ENCODE results near the gene KIF21A. TPM values are rescaled to one million over a fixed set of nuclear protein-coding genes. Genes with fewer than 3 reads are reported as not detected.

Gene KIF21A
- total and polyA plus RNA-seq, 2 donors (not counting 1 experiment from before 2014, with no cell fraction given), result 2.5 to 5.9 TPM

- no peak for TF ChIP-seq EZH2 (IDR thresholded peaks at IDR 0.05; ENCODE audit: low read length, missing control alignments)
- TF ChIP-seq CTCF (conservative IDR thresholded peaks at IDR 0.05 in 1 of 2, IDR thresholded peaks at IDR 0.05 in 1 of 2; ENCODE audit: low read depth in 1 of 2, low read length in 2 of 2), result no peak
Observed at GRCh38 chr12:39401459-39401858, 41.5 kb downstream of the KIF21A start.

GRCh38 chr12:39395866-39396265, 47.1 kb downstream of the KIF21A start:
- TF ChIP-seq CTCF (conservative IDR thresholded peaks at IDR 0.05 in 1 of 2, IDR thresholded peaks at IDR 0.05 in 1 of 2; ENCODE audit: low read depth in 1 of 2, low read length in 2 of 2) (no peak), EZH2 (IDR thresholded peaks at IDR 0.05; ENCODE audit: low read length, missing control alignments) (no peak)
- H3K27me3 ChIP-seq (ENCODE audit: control insufficient read depth, insufficient read depth, low read length), result no peaks in the 10 kb centered on the region
- no peaks in the 10 kb centered on the region for H3K36me3 ChIP-seq (ENCODE audit: control insufficient read depth, insufficient read depth, low read length)
- H3K4me1 ChIP-seq (ENCODE audit: control insufficient read depth, extremely low read depth, insufficient read depth, low read length), result no peaks in the 10 kb centered on the region
- no peak overlapping the region for H2AFZ ChIP-seq (ENCODE audit: low read length)
- no peaks in the 10 kb centered on the region for H4K20me1 ChIP-seq (ENCODE audit: control insufficient read depth, extremely low read depth, insufficient read depth, low read length)
- no peak overlapping the region for H3K4me2 ChIP-seq (ENCODE audit: extremely low read depth, insufficient read depth, low read length)
- no peak overlapping the region for H3K27ac ChIP-seq (ENCODE audit: insufficient read depth, low read length)
- no peaks in the 10 kb centered on the region for H3K79me2 ChIP-seq (ENCODE audit: control insufficient read depth, insufficient read depth, low read length)
- H3K9ac ChIP-seq (ENCODE audit: insufficient read depth, low read length), result no peak overlapping the region
- no peak for DNase-seq (ENCODE audit: low read depth in 2 of 2)
- H3K4me3 ChIP-seq (replicated peaks in 1 of 4; ENCODE audit: control extremely low read depth in 1 of 4, insufficient read depth in 1 of 4, low read depth in 3 of 4, low read length in 4 of 4), result no peak overlapping the region
- H3K9me3 ChIP-seq (ENCODE audit: control insufficient read depth, insufficient read depth, low read depth, low read length), result no peaks in the 10 kb centered on the region

More at GRCh38 chr12:39401459-39401858, 41.5 kb downstream of the KIF21A start:
- DNase-seq (ENCODE audit: low read depth in 2 of 2), result peak; percentile 5 to 20
- no peak overlapping the region for H3K27ac ChIP-seq (ENCODE audit: insufficient read depth, low read length)
- no peak overlapping the region for H2AFZ ChIP-seq (ENCODE audit: low read length)
- H3K36me3 ChIP-seq (ENCODE audit: control insufficient read depth, insufficient read depth, low read length), result no peaks in the 10 kb centered on the region
- H3K4me2 ChIP-seq (ENCODE audit: extremely low read depth, insufficient read depth, low read length), result no peak overlapping the region
- H3K9ac ChIP-seq (ENCODE audit: insufficient read depth, low read length), result no peak overlapping the region
- H3K4me1 ChIP-seq (ENCODE audit: control insufficient read depth, extremely low read depth, insufficient read depth, low read length), result no peaks in the 10 kb centered on the region
- H4K20me1 ChIP-seq (ENCODE audit: control insufficient read depth, extremely low read depth, insufficient read depth, low read length), result no peaks in the 10 kb centered on the region
- H3K27me3 ChIP-seq (ENCODE audit: control insufficient read depth, insufficient read depth, low read length), result no peaks in the 10 kb centered on the region
- H3K9me3 ChIP-seq (ENCODE audit: control insufficient read depth, insufficient read depth, low read depth, low read length), result no peaks in the 10 kb centered on the region
- no peak overlapping the region for H3K4me3 ChIP-seq (replicated peaks in 1 of 4; ENCODE audit: control extremely low read depth in 1 of 4, insufficient read depth in 1 of 4, low read depth in 3 of 4, low read length in 4 of 4)
- no peaks in the 10 kb centered on the region for H3K79me2 ChIP-seq (ENCODE audit: control insufficient read depth, insufficient read depth, low read length)

- no peak overlapping the region for H3K9ac ChIP-seq (ENCODE audit: insufficient read depth, low read length)
- DNase-seq (ENCODE audit: low read depth in 2 of 2), result no peak
- H3K27me3 ChIP-seq (ENCODE audit: control insufficient read depth, insufficient read depth, low read length), result no peaks in the 10 kb centered on the region
- H3K9me3 ChIP-seq (ENCODE audit: control insufficient read depth, insufficient read depth, low read depth, low read length), result no peaks in the 10 kb centered on the region
- no peaks in the 10 kb centered on the region for H3K79me2 ChIP-seq (ENCODE audit: control insufficient read depth, insufficient read depth, low read length)
- H3K4me2 ChIP-seq (ENCODE audit: extremely low read depth, insufficient read depth, low read length), result no peak overlapping the region
- no peaks in the 10 kb centered on the region for H4K20me1 ChIP-seq (ENCODE audit: control insufficient read depth, extremely low read depth, insufficient read depth, low read length)
- no peaks in the 10 kb centered on the region for H3K4me1 ChIP-seq (ENCODE audit: control insufficient read depth, extremely low read depth, insufficient read depth, low read length)
- H3K27ac ChIP-seq (ENCODE audit: insufficient read depth, low read length), result no peak overlapping the region
- TF ChIP-seq EZH2 (IDR thresholded peaks at IDR 0.05; ENCODE audit: low read length, missing control alignments) (no peak), CTCF (conservative IDR thresholded peaks at IDR 0.05 in 1 of 2, IDR thresholded peaks at IDR 0.05 in 1 of 2; ENCODE audit: low read depth in 1 of 2, low read length in 2 of 2) (no peak)
- no peak overlapping the region for H2AFZ ChIP-seq (ENCODE audit: low read length)
- H3K4me3 ChIP-seq (replicated peaks in 1 of 4; ENCODE audit: control extremely low read depth in 1 of 4, insufficient read depth in 1 of 4, low read depth in 3 of 4, low read length in 4 of 4), result no peak overlapping the region
- H3K36me3 ChIP-seq (ENCODE audit: control insufficient read depth, insufficient read depth, low read length), result no peaks in the 10 kb centered on the region
Observed at GRCh38 chr12:39393890-39394289, 49.0 kb downstream of the KIF21A start.
